Measurements from ENCODE around the gene LKAAEAR1. TPM values are rescaled to one million over a fixed set of nuclear protein-coding genes. Genes with fewer than 3 reads are reported as not detected.
A peak's percentile ranks its signal among the peaks of the same experiment; 100 is the strongest.

The LKAAEAR1 gene
- total RNA-seq, 4 donors from 2014 or later, result not detected

GRCh38 chr20:64036346-64037198, 47.6 kb downstream of the LKAAEAR1 start:
- Histone ChIP-seq H3K4me3 (no peak overlapping the region), H3K9me3 (no peaks in the 10 kb centered on the region), H3K36me3 (peaks cover 0 to 41% (median 0%) of the 10 kb centered on the region in 3 donors), H3K4me1 (peaks cover 0 to 38% (median 19%) of the 10 kb centered on the region in 4 donors), H3K27me3 (peaks cover 0 to 35% of the 10 kb centered on the region in 2 donors), H3K27ac (no peak overlapping the region)
- no peak for DNase-seq
- no peak for TF ChIP-seq POLR2A (IDR thresholded peaks at IDR 0.05)
- TF ChIP-seq CTCF (IDR thresholded peaks at IDR 0.05), result no peak

- peaks cover 0 to 31% of the 10 kb centered on the region in 2 donors for H3K27me3 ChIP-seq
- peaks cover 0 to 33% (median 14%) of the 10 kb centered on the region in 4 donors for H3K4me1 ChIP-seq
- H3K27ac ChIP-seq, result peak within 1 kb of the TSS in 1 of 4 donors; percentile 44
- TF ChIP-seq POLR2A (IDR thresholded peaks at IDR 0.05) (no peak), CTCF (IDR thresholded peaks at IDR 0.05) (no peak)
- H3K9me3 ChIP-seq, result no peaks in the 10 kb centered on the region
- no peak for DNase-seq
- H3K4me3 ChIP-seq, result no peak within 1 kb of the TSS
- peaks cover 0 to 48% (median 0%) of the 10 kb centered on the region in 3 donors for H3K36me3 ChIP-seq
Observed at GRCh38 chr20:64035933-64036345, 48.3 kb downstream of the LKAAEAR1 start, which contains the start of gene C20orf204. Gene C20orf204, plus strand, starts transcription at chr20:64036182. Its CDS starts 142 bp downstream, at chr20:64036324.

- Histone ChIP-seq H3K4me1 (peaks cover 0 to 33% (median 14%) of the 10 kb centered on the region in 4 donors), H3K9me3 (no peaks in the 10 kb centered on the region), H3K36me3 (peaks cover 0 to 52% (median 0%) of the 10 kb centered on the region in 3 donors), H3K27ac (peak overlapping the region in 1 of 4 donors; percentile 44), H3K27me3 (peaks cover 0 to 27% of the 10 kb centered on the region in 2 donors), H3K4me3 (no peak overlapping the region)
- no peak for DNase-seq
- TF ChIP-seq CTCF (IDR thresholded peaks at IDR 0.05), result no peak
- no peak for TF ChIP-seq POLR2A (IDR thresholded peaks at IDR 0.05)
Observed at GRCh38 chr20:64035066-64035932, 48.9 kb downstream of the LKAAEAR1 start.

- Histone ChIP-seq H3K4me3 (no peak overlapping the region), H3K4me1 (peaks cover 0 to 29% (median 9%) of the 10 kb centered on the region in 4 donors), H3K27me3 (peaks cover 0 to 19% of the 10 kb centered on the region in 2 donors), H3K36me3 (peaks cover 0 to 65% (median 6%) of the 10 kb centered on the region in 3 donors), H3K27ac (no peak overlapping the region), H3K9me3 (no peaks in the 10 kb centered on the region)
- no peak for DNase-seq
- TF ChIP-seq POLR2A (IDR thresholded peaks at IDR 0.05) (no peak), CTCF (IDR thresholded peaks at IDR 0.05) (no peak)
Observed at GRCh38 chr20:64033981-64034493, 50.2 kb downstream of the LKAAEAR1 start.

Small RNAs within 50 kb of the gene (small RNA-seq; reads per million reads assigned to genes)
- gene AL355803.1 (0 reads per million in 2 donors), gene MIR6813 (0 reads per million in 2 donors)

Other genes starting within 250 kb of the LKAAEAR1 start
- not detected for gene ABHD16B, start 222.9 kb downstream of the LKAAEAR1 start, total RNA-seq
- 10 to 100 TPM; 59.4 to 78.7 (median 65.1) TPM for gene TPD52L2, start 219.1 kb downstream of the LKAAEAR1 start, total RNA-seq
- gene DNAJC5, start 189.3 kb downstream of the LKAAEAR1 start, total RNA-seq, result 100 to 1,000 TPM in 3 of 4 donors, 10 to 100 TPM in 1; 41.3 to 137 (median 113) TPM
- gene UCKL1, start 128.0 kb downstream of the LKAAEAR1 start, total RNA-seq, result 100 to 1,000 TPM in 3 of 4 donors, 10 to 100 TPM in 1; 70.4 to 189 (median 136) TPM
- gene ZNF512B, start 114.5 kb downstream of the LKAAEAR1 start, total RNA-seq, result 1 to 10 TPM; 5.8 to 7.4 (median 6.4) TPM
- gene SAMD10, start 104.8 kb downstream of the LKAAEAR1 start, total RNA-seq, result 10 to 100 TPM in 3 of 4 donors, 1 to 10 TPM in 1; 1.7 to 14.3 (median 11.1) TPM
- gene PRPF6, start 103.3 kb downstream of the LKAAEAR1 start, total RNA-seq, result 10 to 100 TPM; 49.6 to 95.7 (median 64.2) TPM
- gene C20orf204, start 48.2 kb downstream of the LKAAEAR1 start, total RNA-seq, result 1 to 10 TPM in 2 of 4 donors, under 1 TPM in 2; 0.18 to 2.1 (median 1.1) TPM
- 1 to 10 TPM in 3 of 4 donors, not detected in 1; 2.8 to 6.6 (median 3.4) TPM for gene SOX18, start 34.8 kb downstream of the LKAAEAR1 start, total RNA-seq
- 10 to 100 TPM in 2 of 4 donors, 1 to 10 TPM in 2; 4.7 to 19.8 (median 8.3) TPM for gene TCEA2, start 21.2 kb downstream of the LKAAEAR1 start, total RNA-seq
- 10 to 100 TPM in 1 of 4 donors, 1 to 10 TPM in 3; 3.3 to 39.6 (median 6.8) TPM for gene RGS19, start 4.9 kb downstream of the LKAAEAR1 start, total RNA-seq
- gene OPRL1, start 4.3 kb downstream of the LKAAEAR1 start, total RNA-seq, result under 1 TPM in 1 of 4 donors, not detected in 3; 0.27 TPM
- gene NPBWR2, start 23.2 kb upstream of the LKAAEAR1 start, total RNA-seq, result not detected
- gene MYT1, start 80.1 kb upstream of the LKAAEAR1 start, total RNA-seq, result under 1 TPM in 2 of 4 donors, not detected in 2; 0.18 to 0.83 TPM
- 10 to 100 TPM; 34.5 to 90.8 (median 46.9) TPM for gene PCMTD2, start 171.3 kb upstream of the LKAAEAR1 start, total RNA-seq

All from Peyer's patch (tissue), 4 donors.